ENCODE data around the gene PDE6B. TPM values are rescaled to one million over a fixed set of nuclear protein-coding genes. Genes with fewer than 3 reads are reported as not detected.

PDE6B gene
- total and polyA plus RNA-seq, 2 of the 13 experiments (the other 11 are each of a cell fraction or from before 2014, with no cell fraction given) = 0.38 to 0.40 TPM

GRCh38 chr4:681736-682451 is 56.5 kb downstream of the PDE6B start (continued):
- TF ChIP-seq ZNF780A (CRISPR knock-in tag; IDR thresholded peaks at IDR 0.05) (no peak), HDAC1 (CRISPR knock-in tag; IDR thresholded peaks at IDR 0.05) (peak; percentile 70), PATZ1 (CRISPR knock-in tag; IDR thresholded peaks at IDR 0.05) (peak; percentile 49), KDM3A (CRISPR knock-in tag; IDR thresholded peaks at IDR 0.05; ENCODE audit: low read depth) (peak; percentile 30; the same call in 1 of the 2 replicates), ELF3 (CRISPR knock-in tag; IDR thresholded peaks at IDR 0.05) (no peak), NPAS2 (CRISPR knock-in tag; IDR thresholded peaks at IDR 0.05; ENCODE audit: borderline replicate concordance) (peak; percentile 24; the same call in 1 of the 2 replicates), SALL1 (CRISPR knock-in tag; IDR thresholded peaks at IDR 0.05) (peak; percentile 45; the same call in 1 of the 2 replicates), POLR2G (IDR thresholded peaks at IDR 0.05; ENCODE audit: low read depth, low read length) (peak; percentile 39), SKI (IDR thresholded peaks at IDR 0.05; ENCODE audit: partially characterized antibody) (peak; percentile 66), ZBTB2 (CRISPR knock-in tag; IDR thresholded peaks at IDR 0.05; ENCODE audit: low read depth) (peak; percentile 57; the same call in 1 of the 2 replicates), ZNF563 (CRISPR knock-in tag; IDR thresholded peaks at IDR 0.05) (0 out of 2 replicates have a peak, but pooled peaks have one; percentile 28), ZFP90 (CRISPR knock-in tag; IDR thresholded peaks at IDR 0.05; ENCODE audit: borderline replicate concordance) (peak; percentile 45; the same call in 1 of the 2 replicates), ONECUT2 (CRISPR knock-in tag; IDR thresholded peaks at IDR 0.05) (peak; percentile 61; the same call in 1 of the 2 replicates), ERF (CRISPR knock-in tag; IDR thresholded peaks at IDR 0.05) (0 out of 2 replicates have a peak, but pooled peaks have one; percentile 24), CTCF (CRISPR knock-in tag; IDR thresholded peaks at IDR 0.05) (0 out of 2 replicates have a peak, but pooled peaks have one; percentile 11), RBFOX2 (IDR thresholded peaks at IDR 0.05; ENCODE audit: low read depth, low read length) (peak; percentile 39; the same call in 1 of the 2 replicates), GATAD2A (CRISPR knock-in tag; IDR thresholded peaks at IDR 0.05) (peak; percentile 38; the same call in 1 of the 2 replicates), TEAD3 (CRISPR knock-in tag; optimal IDR thresholded peaks at IDR 0.05; ENCODE audit: borderline replicate concordance) (no peak), ZNF33B (CRISPR knock-in tag; IDR thresholded peaks at IDR 0.05) (0 out of 2 replicates have a peak, but pooled peaks have one; percentile 72), MATR3 (CRISPR knock-in tag; IDR thresholded peaks at IDR 0.05) (no peak), ZNF281 (CRISPR knock-in tag; IDR thresholded peaks at IDR 0.05; ENCODE audit: borderline replicate concordance) (peak; percentile 26; the same call in 1 of the 2 replicates), SAP130 (CRISPR knock-in tag; IDR thresholded peaks at IDR 0.05; ENCODE audit: low read depth) (peak; percentile 41)
